H9 (cell line): ENCODE data around the gene STON2. TPM values are rescaled to one million over a fixed set of nuclear protein-coding genes. Genes with fewer than 3 reads are reported as not detected.

Experiments used
- DNase-seq: peaks from one replicate; pipeline ENCODE4 v3.0.0-alpha.2; 2017
- H2AFZ ChIP-seq: one replicate; pipeline ENCODE4 v1.6.1; 2013; ENCODE audit warnings: mild to moderate bottlenecking, low read length, control low read depth, moderate library complexity
- H2AK5ac ChIP-seq: 2 replicates; pipeline ENCODE4 v1.6.1; 2013; ENCODE audit warnings: low read length, control low read depth, mixed read lengths; ENCODE audit not compliant: insufficient read length
- H2BK120ac ChIP-seq: one replicate; pipeline ENCODE4 v1.6.1; 2013; ENCODE audit warnings: low read depth, mild to moderate bottlenecking, low read length, control low read depth, inconsistent platforms; ENCODE audit not compliant: poor library complexity, severe bottlenecking
- H2BK12ac ChIP-seq: 2 replicates; pipeline ENCODE4 v1.6.1; 2013; ENCODE audit warnings: low read length, control low read depth, mixed read lengths, low read depth; ENCODE audit not compliant: insufficient read length
- H2BK15ac ChIP-seq: 2 replicates; pipeline ENCODE4 v1.6.1; 2013; ENCODE audit warnings: low read depth, low read length, control low read depth
- H2BK20ac ChIP-seq: one replicate; pipeline ENCODE4 v1.6.1; 2013; ENCODE audit warnings: low read depth, mild to moderate bottlenecking, low read length, control low read depth, inconsistent platforms; ENCODE audit not compliant: poor library complexity, severe bottlenecking
- H2BK5ac ChIP-seq: 2 replicates; pipeline ENCODE4 v1.6.1; 2013; ENCODE audit warnings: low read length, control low read depth, mixed read lengths; ENCODE audit not compliant: insufficient read length
- H3K14ac ChIP-seq: 2 replicates; pipeline ENCODE4 v1.6.1; 2013; ENCODE audit warnings: low read length, control low read depth; ENCODE audit not compliant: insufficient read depth
- H3K18ac ChIP-seq: 2 replicates; pipeline ENCODE4 v1.6.1; 2013; ENCODE audit warnings: low read depth, mild to moderate bottlenecking, mixed read lengths, low read length, control low read depth; ENCODE audit not compliant: insufficient read length
- H3K23ac ChIP-seq: 2 replicates; pipeline ENCODE4 v1.6.1; 2013; ENCODE audit warnings: low read length, control low read depth, mixed read lengths, low read depth; ENCODE audit not compliant: insufficient read length
- H3K23me2 ChIP-seq: 2 replicates; pipeline ENCODE4 v1.6.1; 2013; ENCODE audit warnings: low read depth, mild to moderate bottlenecking, mixed read lengths, low read length, control low read depth; ENCODE audit not compliant: insufficient read length, poor library complexity, severe bottlenecking
- H3K27ac ChIP-seq: 2 replicates; pipeline ENCODE4 v1.5.1; 2013; ENCODE audit warnings: low read length, control low read depth, mixed read lengths, low read depth; ENCODE audit not compliant: insufficient read length
- H3K27me3 ChIP-seq: 2 replicates; pipeline ENCODE4 v1.6.1; 2013; ENCODE audit warnings: low read length, control low read depth, inconsistent platforms; ENCODE audit not compliant: insufficient read depth
- H3K4ac ChIP-seq: 2 replicates; pipeline ENCODE4 v1.6.1; 2013; ENCODE audit warnings: low read depth, mild to moderate bottlenecking, control low read depth, inconsistent platforms, low read length, moderate library complexity
- H3K4me1 ChIP-seq: 2 replicates; pipeline ENCODE4 v1.6.1; 2013; ENCODE audit warnings: low read length, control low read depth, inconsistent platforms; ENCODE audit not compliant: insufficient read depth
- H3K4me2 ChIP-seq: 2 replicates; pipeline ENCODE4 v1.6.1; 2013; ENCODE audit warnings: low read length, control low read depth, mixed read lengths; ENCODE audit not compliant: insufficient read length, insufficient read depth
- H3K56ac ChIP-seq: 2 replicates; pipeline ENCODE4 v1.6.1; 2013; ENCODE audit warnings: low read depth, mild to moderate bottlenecking, mixed read lengths, low read length, control low read depth; ENCODE audit not compliant: insufficient read length
- H3K79me1 ChIP-seq: 2 replicates; pipeline ENCODE4 v1.6.1; 2013; ENCODE audit warnings: low read depth, mild to moderate bottlenecking, moderate library complexity, low read length, control low read depth, inconsistent platforms; ENCODE audit not compliant: insufficient read depth, poor library complexity, severe bottlenecking
- H3K79me2 ChIP-seq: 2 replicates; pipeline ENCODE4 v1.6.1; 2013; ENCODE audit warnings: low read length, control low read depth, inconsistent platforms; ENCODE audit not compliant: insufficient read depth
- H3K9ac ChIP-seq: 2 replicates; pipeline ENCODE4 v1.6.1; 2013; ENCODE audit warnings: low read length, control low read depth, mixed read lengths; ENCODE audit not compliant: insufficient read length; ENCODE audit errors: extremely low read depth
- H3K9me3 ChIP-seq: one replicate; pipeline ENCODE4 v1.6.1; 2013; ENCODE audit warnings: low read depth, low read length, inconsistent platforms; ENCODE audit not compliant: control insufficient read depth
- H3T11ph ChIP-seq: one replicate; pipeline ENCODE4 v1.6.1; 2013; ENCODE audit warnings: mild to moderate bottlenecking, low read length, control low read depth, inconsistent platforms
- H4K20me1 ChIP-seq: one replicate; pipeline ENCODE4 v1.6.1; 2013; ENCODE audit not compliant: control insufficient read depth, insufficient read length, insufficient read depth
- H4K5ac ChIP-seq: 2 replicates; pipeline ENCODE4 v1.6.1; 2013; ENCODE audit warnings: low read depth, mild to moderate bottlenecking, mixed read lengths, low read length, control low read depth; ENCODE audit not compliant: insufficient read length
- H4K8ac ChIP-seq: replicated peaks from 2 replicates; pipeline ENCODE4 v1.6.1; 2013; ENCODE audit warnings: low read length, control low read depth, mixed read lengths, low read depth; ENCODE audit not compliant: insufficient read length
- H4K91ac ChIP-seq: 2 replicates; pipeline ENCODE4 v1.6.1; 2013; ENCODE audit warnings: low read depth, mild to moderate bottlenecking, moderate library complexity, mixed read lengths, low read length, control low read depth; ENCODE audit not compliant: insufficient read length
- H3K27ac Mint-ChIP-seq, 3 experiments: 2 replicates in 2 of 3; 3 replicates in 1 of 3; pipeline ENCODE4 v1.8.0; 2020 to 2021; ENCODE audit warnings: mixed read lengths in 3 of 3, mild to moderate bottlenecking in 1 of 3, moderate library complexity in 1 of 3
- H3K27me3 Mint-ChIP-seq: 2 replicates; pipeline ENCODE4 v1.8.0; 2021; ENCODE audit warnings: low read depth, mild to moderate bottlenecking, moderate library complexity, mixed read lengths
- H3K36me3 Mint-ChIP-seq, 3 experiments: 2 replicates in 2 of 3; 3 replicates in 1 of 3; pipeline ENCODE4 v1.8.0; 2020 to 2021; ENCODE audit warnings: low read depth in 3 of 3, mixed read lengths in 3 of 3; ENCODE audit not compliant: insufficient read depth in 1 of 3
- H3K4me1 Mint-ChIP-seq, 2 experiments: 2 replicates each; pipeline ENCODE4 v1.8.0; 2020; ENCODE audit warnings: mixed read lengths in 2 of 2
- H3K4me3 Mint-ChIP-seq, 2 experiments: 2 replicates in 1 of 2; 3 replicates in 1 of 2; pipeline ENCODE4 v1.8.0; 2020 to 2021; ENCODE audit warnings: mild to moderate bottlenecking in 2 of 2, mixed read lengths in 2 of 2, moderate library complexity in 1 of 2
- H3K9me3 Mint-ChIP-seq, 2 experiments: 2 replicates in 1 of 2; 3 replicates in 1 of 2; pipeline ENCODE4 v1.8.0; 2020; ENCODE audit warnings: mild to moderate bottlenecking in 2 of 2, mixed read lengths in 2 of 2, moderate library complexity in 1 of 2
- WGBS: extraction: QIAGEN DNeasy Blood & Tissue Kit; methylation state at CpG from one replicate; pipeline ENCODE4 v1.1.7; 2013; ENCODE audit warnings: missing lambda C conversion rate, low lambda C conversion rate, mixed read lengths; ENCODE audit not compliant: insufficient read length; ENCODE audit errors: extremely low coverage; 5-methylcytosine and 5-hydroxymethylcytosine counted together
- total RNA-seq: library from RNA; stranded (reverse); gene quantifications from 2 replicates; pipeline ENCODE4 v1.2.1, GENCODE V29; 2021
- TF ChIP-seq, protein P1 (sequence below): fragments of 200-600 bp; sonication (generic); conservative IDR thresholded peaks from 3 replicates; pipeline ENCODE4 v1.8.0; 2021; ENCODE audit warnings: antibody characterized with exemption, mild to moderate bottlenecking

STON2 gene
- total RNA-seq, 1 experiment from 2014 or later: 62.9 TPM

DNA sequence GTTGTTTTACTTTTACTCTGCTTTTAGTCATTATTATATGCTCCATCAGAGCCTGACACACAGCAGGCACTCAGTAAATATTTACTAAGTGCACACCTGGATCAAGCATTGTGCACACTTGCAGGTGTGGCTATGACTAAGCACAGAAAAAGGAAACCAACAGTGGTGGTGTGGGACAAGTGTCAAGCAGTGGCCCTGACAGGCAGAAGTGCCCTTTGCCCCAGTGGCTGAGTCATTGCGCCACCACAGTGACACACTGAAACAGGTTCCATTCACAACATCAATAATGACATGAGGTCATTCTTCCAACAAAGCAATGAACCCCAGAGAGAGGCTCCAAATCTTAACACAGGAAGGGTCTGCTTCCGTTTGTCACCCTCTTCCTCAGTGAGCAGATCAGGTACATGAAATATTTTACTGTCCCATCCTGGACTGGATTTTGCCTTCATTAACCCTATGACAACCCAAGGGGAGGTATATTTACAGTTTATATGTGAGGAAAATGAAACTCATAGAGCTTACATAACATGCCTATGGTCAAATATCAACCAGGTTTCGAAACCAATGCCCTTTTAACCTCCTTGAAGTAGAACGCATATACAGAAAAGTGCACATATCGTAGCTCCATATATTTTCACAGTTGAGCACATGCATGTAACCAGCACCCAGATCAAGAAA lies 96.7 kb downstream of the STON2 start:
- H3K27ac Mint-ChIP-seq: no peak overlapping the region; a peak in 1 of 7 replicates

More for the DNA sequence above, 96.7 kb downstream of the STON2 start:
- Histone ChIP-seq H3K79me2 (no peaks in the 10 kb centered on the region), H4K91ac (no peak overlapping the region), H3K4ac (no peak overlapping the region), H3K79me1 (no peaks in the 10 kb centered on the region), H3K14ac (no peak overlapping the region), H3K9ac (no peak overlapping the region), H2BK120ac (no peak overlapping the region), H4K20me1 (no peaks in the 10 kb centered on the region), H3T11ph (no peak overlapping the region), H3K4me1 (peaks cover 4% of the 10 kb centered on the region; the same call in 1 of the 2 replicates), H3K23ac (no peak overlapping the region), H3K27me3 (no peaks in the 10 kb centered on the region), H2BK20ac (no peak overlapping the region), H2AFZ (no peak overlapping the region), H2BK12ac (no peak overlapping the region), H3K9me3 (no peaks in the 10 kb centered on the region), H3K4me2 (no peak overlapping the region), H2BK15ac (no peak overlapping the region), H4K8ac (no peak overlapping the region), H3K56ac (no peak overlapping the region), H4K5ac (no peak overlapping the region), H2AK5ac (no peak overlapping the region), H3K27ac (no peak overlapping the region), H3K23me2 (no peaks in the 10 kb centered on the region), H3K18ac (no peak overlapping the region), H2BK5ac (no peak overlapping the region)
- Mint-ChIP-seq H3K4me3 (no peak overlapping the region), H3K9me3 (no peaks in the 10 kb centered on the region), H3K36me3 (no peaks in the 10 kb centered on the region), H3K4me1 (peaks cover 20 to 25% of the 10 kb centered on the region in 2 experiments), H3K27me3 (no peaks in the 10 kb centered on the region)
- no CpG with 5 or more reads among the region's 5 CpGs for WGBS
- TF ChIP-seq, protein P1, sequence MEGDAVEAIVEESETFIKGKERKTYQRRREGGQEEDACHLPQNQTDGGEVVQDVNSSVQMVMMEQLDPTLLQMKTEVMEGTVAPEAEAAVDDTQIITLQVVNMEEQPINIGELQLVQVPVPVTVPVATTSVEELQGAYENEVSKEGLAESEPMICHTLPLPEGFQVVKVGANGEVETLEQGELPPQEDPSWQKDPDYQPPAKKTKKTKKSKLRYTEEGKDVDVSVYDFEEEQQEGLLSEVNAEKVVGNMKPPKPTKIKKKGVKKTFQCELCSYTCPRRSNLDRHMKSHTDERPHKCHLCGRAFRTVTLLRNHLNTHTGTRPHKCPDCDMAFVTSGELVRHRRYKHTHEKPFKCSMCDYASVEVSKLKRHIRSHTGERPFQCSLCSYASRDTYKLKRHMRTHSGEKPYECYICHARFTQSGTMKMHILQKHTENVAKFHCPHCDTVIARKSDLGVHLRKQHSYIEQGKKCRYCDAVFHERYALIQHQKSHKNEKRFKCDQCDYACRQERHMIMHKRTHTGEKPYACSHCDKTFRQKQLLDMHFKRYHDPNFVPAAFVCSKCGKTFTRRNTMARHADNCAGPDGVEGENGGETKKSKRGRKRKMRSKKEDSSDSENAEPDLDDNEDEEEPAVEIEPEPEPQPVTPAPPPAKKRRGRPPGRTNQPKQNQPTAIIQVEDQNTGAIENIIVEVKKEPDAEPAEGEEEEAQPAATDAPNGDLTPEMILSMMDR: no peak
- DNase-seq: no peak
